ENCODE results near the gene RAB23. TPM values are rescaled to one million over a fixed set of nuclear protein-coding genes. Genes with fewer than 3 reads are reported as not detected.
A peak's percentile ranks its signal among the peaks of the same experiment; 100 is the strongest.

Gene RAB23
- total RNA-seq, 1 donor from 2014 or later = 3.0 TPM

DNA sequence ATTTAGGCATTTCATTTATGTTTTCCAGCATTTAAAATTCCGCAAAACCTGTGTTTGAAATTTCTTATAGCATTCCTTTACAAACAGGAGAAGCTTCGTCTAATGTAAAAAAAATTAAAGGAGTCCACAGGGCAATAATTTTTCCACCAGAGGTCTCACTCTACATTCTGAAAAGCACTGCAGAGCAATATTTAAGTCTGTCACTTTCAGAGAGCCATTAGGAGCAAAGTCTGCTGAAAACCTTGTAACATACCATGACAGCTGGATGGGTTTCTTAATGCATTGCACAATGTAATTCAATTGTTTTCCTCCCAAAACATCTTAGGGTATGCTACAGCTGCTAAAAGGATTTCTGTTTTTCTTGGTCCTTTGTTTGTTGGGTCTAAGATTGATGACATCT lies 32.0 kb downstream of the RAB23 start:
- intact Hi-C loops (cut with micrococcal nuclease) = no loop called here
- Mint-ChIP-seq H3K27ac (no peak overlapping the region), H3K36me3 (ENCODE audit: low read depth) (peaks cover 13% of the 10 kb centered on the region), H3K4me1 (peaks cover 6% of the 10 kb centered on the region), H3K27me3 (no peaks in the 10 kb centered on the region), H3K4me3 (no peak overlapping the region), H3K9me3 (no peaks in the 10 kb centered on the region)
- no peak for DNase-seq

DNA sequence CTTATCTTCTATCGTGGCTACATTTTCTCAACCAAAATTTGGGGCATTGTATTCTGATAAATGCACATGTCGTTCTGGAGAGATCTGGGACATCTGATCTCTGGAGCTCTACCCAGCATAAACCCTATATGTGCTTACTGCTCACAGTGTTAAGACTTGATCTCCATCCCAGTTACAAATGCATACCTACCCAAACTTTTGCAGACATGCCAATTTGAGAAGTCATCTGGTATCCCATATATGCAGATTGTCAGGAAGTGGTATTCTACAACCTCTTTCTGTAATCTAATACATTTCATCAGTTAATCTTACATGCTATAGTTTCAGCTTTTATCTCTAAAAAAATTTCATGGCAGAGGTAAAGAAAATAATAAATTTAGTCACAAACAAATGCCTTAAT lies 38.8 kb downstream of the RAB23 start:
- Mint-ChIP-seq H3K9me3 (no peaks in the 10 kb centered on the region), H3K27ac (no peak overlapping the region), H3K36me3 (ENCODE audit: low read depth) (peaks cover 32% of the 10 kb centered on the region), H3K4me3 (no peak overlapping the region), H3K27me3 (no peaks in the 10 kb centered on the region), H3K4me1 (peaks cover 13% of the 10 kb centered on the region)
- intact Hi-C loops (cut with micrococcal nuclease) = no loop called here
- no peak for DNase-seq

DNA sequence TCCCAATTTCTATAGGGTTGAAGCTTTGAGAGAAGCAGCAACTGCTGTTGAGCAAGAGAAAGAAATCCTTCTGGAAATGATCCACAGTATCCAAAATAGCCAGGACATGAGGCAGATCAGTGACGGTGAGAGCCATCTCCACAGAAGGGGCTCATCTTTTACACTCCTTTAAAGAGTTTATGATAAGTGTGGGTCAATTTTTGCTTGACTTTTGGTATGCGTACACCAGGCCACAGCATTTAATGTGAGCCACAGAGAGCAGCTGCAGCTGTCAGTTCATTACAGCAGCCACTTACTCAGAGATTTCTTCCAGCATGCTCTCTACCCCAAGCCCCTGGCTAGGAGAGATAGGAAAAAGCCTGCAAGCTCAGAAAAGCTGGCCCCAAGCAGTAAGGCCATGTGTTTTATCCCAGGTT lies 40.1 kb downstream of the RAB23 start:
- Mint-ChIP-seq H3K36me3 (ENCODE audit: low read depth) (peaks cover 32% of the 10 kb centered on the region), H3K4me3 (no peak overlapping the region), H3K27ac (no peak overlapping the region), H3K9me3 (no peaks in the 10 kb centered on the region), H3K27me3 (no peaks in the 10 kb centered on the region), H3K4me1 (peaks cover 17% of the 10 kb centered on the region)
- no peak for DNase-seq
- intact Hi-C loops (cut with micrococcal nuclease) = no loop called here

DNA sequence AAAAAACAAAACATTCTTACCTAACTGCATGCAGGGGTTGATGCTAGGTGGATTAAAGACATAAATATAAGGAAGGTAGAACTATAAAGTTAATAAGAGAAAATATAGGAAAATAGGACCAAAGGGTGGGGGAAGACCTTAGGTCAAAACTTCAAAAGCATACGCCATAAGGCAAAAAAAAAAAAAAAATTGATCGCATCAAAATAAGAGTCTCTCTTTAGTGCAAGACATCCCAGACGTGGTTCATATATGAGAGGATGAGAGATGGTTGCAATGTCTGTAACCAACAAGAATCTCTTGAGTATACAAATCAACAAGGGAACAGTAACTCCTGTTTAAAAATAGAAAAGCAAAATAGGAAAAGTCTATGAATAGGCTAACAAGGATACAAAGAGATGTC lies 41.5 kb downstream of the RAB23 start:
- H3K9me3 Mint-ChIP-seq = no peaks in the 10 kb centered on the region
- H3K36me3 Mint-ChIP-seq (ENCODE audit: low read depth) = peaks cover 27% of the 10 kb centered on the region
- H3K27ac Mint-ChIP-seq = no peak overlapping the region
- no peak overlapping the region for H3K4me3 Mint-ChIP-seq
- intact Hi-C loops (cut with micrococcal nuclease) = no loop called here
- DNase-seq = no peak
- H3K27me3 Mint-ChIP-seq = no peaks in the 10 kb centered on the region
- peaks cover 12% of the 10 kb centered on the region for H3K4me1 Mint-ChIP-seq

DNA sequence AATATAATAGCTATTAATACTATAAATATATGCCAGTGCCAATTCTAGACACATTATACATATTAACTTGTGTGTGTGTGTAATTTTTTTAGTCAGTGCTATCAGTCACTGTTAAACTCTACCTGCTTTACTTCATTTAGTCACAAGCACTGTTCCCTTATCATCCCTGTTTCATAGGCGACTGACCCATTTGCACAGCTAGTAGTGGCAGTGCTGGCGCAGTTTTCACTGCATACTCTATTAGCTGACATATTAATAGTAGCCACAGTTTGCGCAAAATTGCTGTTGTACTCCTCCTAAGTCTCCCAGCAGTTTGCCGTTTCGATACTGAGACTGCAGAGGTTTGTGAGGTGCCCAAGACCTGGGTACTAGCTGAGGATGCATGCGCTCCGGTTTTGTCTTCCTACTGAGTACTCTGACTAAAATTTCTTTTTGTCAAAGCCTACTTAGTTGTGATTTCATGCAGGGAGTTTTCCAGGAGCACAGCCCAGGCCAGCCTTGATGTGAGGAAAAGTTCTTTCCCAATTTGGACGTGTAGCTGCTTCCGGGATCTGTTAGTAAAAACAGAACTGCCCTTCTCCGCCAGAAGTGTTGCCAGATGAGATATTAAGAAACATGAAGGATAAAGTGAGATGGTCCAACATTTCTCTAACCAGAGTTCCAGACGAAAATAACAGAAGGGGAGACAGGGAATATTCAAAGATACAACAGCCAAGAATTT lies 44.4 kb downstream of the RAB23 start:
- H3K36me3 Mint-ChIP-seq (ENCODE audit: low read depth) = peaks cover 15% of the 10 kb centered on the region

DNA sequence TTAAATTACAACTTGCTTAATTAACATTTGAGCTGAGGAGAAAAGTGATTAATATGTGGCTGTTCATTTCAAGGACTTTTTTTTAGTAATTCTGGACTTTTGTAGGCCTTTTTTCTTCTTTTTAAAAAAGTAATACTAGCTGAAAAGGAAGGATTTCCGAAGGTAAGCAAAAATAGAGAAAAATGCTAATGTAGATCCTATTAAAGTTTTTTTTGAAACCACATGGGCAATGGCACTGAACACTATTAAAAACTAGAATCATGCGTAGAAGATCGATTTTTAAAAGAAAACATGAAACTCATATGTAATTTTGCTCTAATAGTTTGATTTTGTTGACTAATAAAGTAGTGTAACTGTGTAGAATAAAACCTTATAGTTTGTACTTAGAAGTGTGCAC lies 47.6 kb downstream of the RAB23 start:
- DNase-seq = no peak
- Mint-ChIP-seq H3K27ac (no peak overlapping the region), H3K9me3 (no peaks in the 10 kb centered on the region), H3K36me3 (ENCODE audit: low read depth) (peaks cover 8% of the 10 kb centered on the region), H3K4me1 (peaks cover 28% of the 10 kb centered on the region), H3K4me3 (peak overlapping the region; percentile 89), H3K27me3 (no peaks in the 10 kb centered on the region)
- intact Hi-C loops (cut with micrococcal nuclease) = loop anchor here (5.0 kb wide), 2 partner anchors 33 to 217 kb away; partner anchors contain the start of gene BEND6

More for the DNA sequence above, 44.4 kb downstream of the RAB23 start:
- H3K4me3 Mint-ChIP-seq = no peak overlapping the region
- no peaks in the 10 kb centered on the region for H3K27me3 Mint-ChIP-seq
- H3K4me1 Mint-ChIP-seq = peaks cover 22% of the 10 kb centered on the region
- intact Hi-C loops (cut with micrococcal nuclease) = no loop called here
- no peak overlapping the region for H3K27ac Mint-ChIP-seq
- DNase-seq = no peak
- H3K9me3 Mint-ChIP-seq = no peaks in the 10 kb centered on the region

DNA sequence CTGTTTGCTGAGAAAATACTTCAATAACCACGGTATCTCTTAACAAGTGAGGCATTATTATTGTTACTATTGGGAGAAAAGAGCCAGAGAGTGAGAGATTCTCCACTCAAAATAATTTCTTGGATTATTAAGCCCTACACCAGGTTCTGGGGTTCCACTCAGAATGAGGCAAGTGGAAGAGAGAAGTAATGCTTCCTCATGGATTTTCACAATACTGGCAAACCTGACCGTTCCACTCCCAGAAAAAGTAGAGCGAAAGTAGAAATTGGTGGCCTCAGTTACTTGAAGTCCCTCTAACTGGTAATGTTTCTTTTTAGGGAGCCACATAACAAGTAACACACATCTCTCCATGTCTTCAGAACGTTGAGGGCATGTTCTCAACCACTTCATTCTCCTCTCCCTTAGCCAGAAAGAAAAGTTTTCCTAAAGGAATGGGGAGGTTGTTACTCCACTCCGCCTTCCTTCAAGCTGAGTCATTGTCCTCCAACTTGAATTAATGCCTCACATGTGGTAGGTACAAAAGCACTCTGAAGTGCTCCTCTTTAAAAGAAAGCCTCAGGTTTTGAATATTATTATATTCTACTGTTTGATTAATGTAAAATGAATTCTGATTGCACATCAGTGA lies 48.1 kb downstream of the RAB23 start:
- peak overlapping the region; percentile 93 for H3K27ac Mint-ChIP-seq
- no peaks in the 10 kb centered on the region for H3K9me3 Mint-ChIP-seq
- peaks cover 28% of the 10 kb centered on the region for H3K4me1 Mint-ChIP-seq
- H3K4me3 Mint-ChIP-seq = peak overlapping the region; percentile 89
- intact Hi-C loops (cut with micrococcal nuclease) = loop anchor here (2.0 to 5.0 kb wide), 3 partner anchors 15 to 217 kb away; partner anchors contain the start of gene BEND6
- no peak for DNase-seq
- H3K36me3 Mint-ChIP-seq (ENCODE audit: low read depth) = peaks cover 8% of the 10 kb centered on the region
- H3K27me3 Mint-ChIP-seq = no peaks in the 10 kb centered on the region

DNA sequence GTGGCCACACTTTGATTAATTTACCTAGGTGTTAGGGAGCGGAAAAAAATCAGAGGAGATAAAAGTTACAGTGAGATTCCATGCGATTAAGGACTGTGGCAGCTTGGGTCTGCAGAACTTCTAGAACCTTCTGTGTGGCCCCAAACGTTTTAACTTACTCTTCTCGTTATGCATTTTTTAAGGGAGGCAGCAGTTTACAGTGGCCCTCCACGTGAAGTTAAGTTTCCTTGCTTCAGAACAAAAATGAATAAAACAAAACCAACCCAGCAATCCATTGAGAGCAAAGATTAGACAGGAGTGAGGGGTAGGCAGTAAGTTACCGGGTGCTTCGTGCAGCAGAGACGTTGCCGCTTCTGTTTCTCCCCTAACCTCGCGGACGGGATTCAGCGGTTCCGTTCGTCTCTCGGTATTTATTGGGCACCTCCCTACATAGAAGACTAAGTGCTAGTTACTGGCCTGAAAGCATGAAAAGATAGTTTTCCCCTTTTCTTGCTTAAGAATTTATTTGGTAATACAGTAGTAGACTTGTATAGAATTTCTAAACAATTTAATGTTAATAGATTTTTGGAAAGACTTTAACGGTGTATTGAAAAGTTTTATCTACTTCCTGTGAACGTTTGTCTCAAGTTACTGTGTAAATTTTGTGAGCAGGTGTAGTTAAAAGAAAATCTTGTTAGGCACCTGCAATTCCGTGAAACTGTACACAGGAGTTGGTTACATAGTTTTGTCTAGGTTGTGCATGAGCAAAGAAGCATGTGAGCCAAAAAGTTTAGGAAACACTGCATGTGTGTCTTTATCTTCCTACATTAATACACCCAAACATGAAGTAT lies 48.8 kb downstream of the RAB23 start:
- H3K4me3 Mint-ChIP-seq = peak overlapping the region; percentile 89

DNA sequence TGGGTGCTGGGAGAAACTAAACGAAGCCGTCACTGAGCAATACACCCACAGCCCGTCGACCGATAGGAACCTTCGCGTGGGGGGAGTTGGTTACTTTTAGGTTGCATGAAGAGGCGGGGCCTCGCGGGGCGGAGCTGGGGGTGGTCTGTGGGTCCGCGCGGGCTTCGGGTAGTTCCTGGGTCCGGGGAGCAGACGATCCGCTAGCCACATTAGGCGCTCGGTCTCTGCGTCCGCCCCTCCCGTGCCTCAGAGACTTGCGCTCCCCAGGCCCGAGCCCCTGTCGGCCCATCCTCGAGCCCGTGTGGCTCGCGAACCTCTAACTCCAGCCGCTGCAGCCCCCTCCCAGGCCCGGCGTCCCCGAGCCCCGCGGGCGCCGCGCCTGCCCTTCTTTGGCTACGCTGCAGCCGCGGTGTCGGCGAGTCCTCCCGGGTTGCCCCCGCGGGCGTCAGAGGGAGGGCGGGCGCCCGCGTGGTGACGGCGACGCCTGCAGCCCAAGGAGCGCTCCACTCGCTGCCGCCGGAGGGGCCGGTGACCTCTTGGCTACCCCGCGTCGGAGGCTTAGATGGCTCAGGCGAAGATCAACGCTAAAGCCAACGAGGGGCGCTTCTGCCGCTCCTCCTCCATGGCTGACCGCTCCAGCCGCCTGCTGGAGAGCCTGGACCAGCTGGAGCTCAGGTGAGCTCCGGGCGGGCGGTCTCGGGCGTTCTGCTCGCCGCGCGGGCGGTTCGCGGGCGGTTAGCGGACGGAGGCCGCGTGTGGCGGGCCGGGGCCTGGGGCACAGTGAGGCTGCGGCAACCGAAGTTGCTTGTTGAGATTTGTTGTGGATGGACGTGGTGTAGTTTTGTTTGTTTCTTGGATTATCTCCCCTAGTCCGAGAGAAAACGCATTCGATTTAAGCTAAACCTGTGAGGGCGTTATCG lies 49.7 kb downstream of the RAB23 start, which contains the start of gene BAG2:
Gene BAG2, plus strand, starts transcription at position 191 of the 920 bp plus-strand sequence. Its CDS starts 372 bp downstream, at position 563.
- H3K27ac Mint-ChIP-seq = peak within 1 kb of the TSS; percentile 93
- DNase-seq = peak; percentile 97
- no peaks in the 10 kb centered on the region for H3K27me3 Mint-ChIP-seq
- no peaks in the 10 kb centered on the region for H3K9me3 Mint-ChIP-seq
- peaks cover 7% of the 10 kb centered on the region for H3K36me3 Mint-ChIP-seq (ENCODE audit: low read depth)
- peak within 1 kb of the TSS; percentile 89 for H3K4me3 Mint-ChIP-seq
- intact Hi-C loops (cut with micrococcal nuclease) = loop anchor here (1.0 to 5.0 kb wide), 8 partner anchors 14 to 215 kb away; partner anchors contain the start of genes BEND6, KIAA1586, PRIM2 and RAB23
- peaks cover 24% of the 10 kb centered on the region for H3K4me1 Mint-ChIP-seq

More for the DNA sequence above, 48.8 kb downstream of the RAB23 start:
- intact Hi-C loops (cut with micrococcal nuclease) = loop anchor here (2.0 to 5.0 kb wide), 3 partner anchors 14 to 216 kb away; partner anchors contain the start of gene BEND6
- Mint-ChIP-seq H3K27ac (peak overlapping the region; percentile 93), H3K36me3 (ENCODE audit: low read depth) (peaks cover 9% of the 10 kb centered on the region), H3K9me3 (no peaks in the 10 kb centered on the region), H3K4me1 (peaks cover 27% of the 10 kb centered on the region), H3K27me3 (no peaks in the 10 kb centered on the region)
- DNase-seq = peak; percentile 79

DNA sequence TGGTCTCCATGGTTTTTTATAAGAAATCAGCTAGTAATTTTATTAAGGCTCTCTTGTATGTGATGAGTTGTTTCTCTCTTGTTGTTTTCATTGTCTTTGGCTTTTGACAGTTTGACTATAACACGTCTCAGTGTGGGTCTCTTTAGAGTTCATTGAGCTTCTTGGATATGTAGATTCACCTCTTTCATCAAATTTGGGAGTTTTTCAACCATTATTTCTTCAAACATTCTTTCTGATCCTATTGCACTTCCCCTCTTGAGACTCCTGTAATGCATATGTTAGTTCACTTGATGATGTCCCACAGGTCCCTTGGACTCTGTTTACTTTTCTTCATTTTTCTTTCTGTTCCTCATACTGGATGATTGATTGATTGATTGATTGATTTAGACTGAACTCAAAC lies 57.0 kb downstream of the RAB23 start:
- peaks cover 4% of the 10 kb centered on the region for H3K9me3 Mint-ChIP-seq
- H3K4me1 Mint-ChIP-seq = no peaks in the 10 kb centered on the region
- H3K36me3 Mint-ChIP-seq (ENCODE audit: low read depth) = peaks cover 40% of the 10 kb centered on the region
- H3K27me3 Mint-ChIP-seq = no peaks in the 10 kb centered on the region
- no peak overlapping the region for H3K4me3 Mint-ChIP-seq
- intact Hi-C loops (cut with micrococcal nuclease) = no loop called here
- no peak for DNase-seq
- H3K27ac Mint-ChIP-seq = no peak overlapping the region

DNA sequence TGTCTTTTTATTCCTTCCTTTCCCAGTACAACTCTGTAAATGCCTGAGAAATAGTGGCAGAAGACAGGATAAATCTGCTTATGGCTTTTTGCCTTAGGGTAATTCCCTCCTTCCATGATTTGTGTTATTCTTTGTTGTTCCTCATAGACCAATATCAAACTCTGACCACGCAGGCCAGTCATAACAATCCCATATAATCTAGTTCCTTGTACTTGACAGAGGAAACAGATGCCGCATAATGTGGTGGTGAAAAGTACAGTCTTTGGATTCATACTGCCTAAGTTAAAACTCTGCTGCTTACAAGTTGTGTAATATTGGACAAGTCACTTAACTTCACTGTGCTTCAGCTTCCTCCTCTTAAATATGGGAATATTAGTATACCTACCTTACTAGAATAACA lies 58.2 kb downstream of the RAB23 start:
- Mint-ChIP-seq H3K9me3 (peaks cover 4% of the 10 kb centered on the region), H3K36me3 (ENCODE audit: low read depth) (peaks cover 40% of the 10 kb centered on the region), H3K27ac (no peak overlapping the region), H3K4me3 (no peak overlapping the region), H3K4me1 (no peaks in the 10 kb centered on the region), H3K27me3 (no peaks in the 10 kb centered on the region)
- intact Hi-C loops (cut with micrococcal nuclease) = no loop called here
- DNase-seq = no peak

DNA sequence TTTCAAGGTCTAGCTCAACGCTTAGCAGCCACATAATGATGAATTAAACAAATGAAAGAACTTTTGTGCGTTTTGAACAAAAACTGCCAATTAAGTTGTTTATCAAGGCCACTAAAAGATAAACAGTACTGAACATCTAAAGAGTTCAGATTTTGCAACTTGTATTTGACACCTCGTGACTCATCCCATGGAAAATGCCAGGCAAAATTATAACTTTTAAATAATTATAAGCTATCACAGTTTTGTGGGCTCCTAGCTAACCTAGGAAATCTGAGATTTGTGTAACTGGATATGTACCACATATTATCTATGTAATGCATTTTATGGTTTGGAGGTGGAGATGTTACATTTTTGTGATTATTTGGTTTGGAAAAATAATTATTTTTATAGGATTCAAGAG lies 59.6 kb downstream of the RAB23 start:
- Mint-ChIP-seq H3K27me3 (no peaks in the 10 kb centered on the region), H3K4me1 (peaks cover 3% of the 10 kb centered on the region), H3K9me3 (peaks cover 4% of the 10 kb centered on the region), H3K4me3 (no peak overlapping the region), H3K36me3 (ENCODE audit: low read depth) (peaks cover 42% of the 10 kb centered on the region), H3K27ac (no peak overlapping the region)
- intact Hi-C loops (cut with micrococcal nuclease) = no loop called here
- DNase-seq = no peak

DNA sequence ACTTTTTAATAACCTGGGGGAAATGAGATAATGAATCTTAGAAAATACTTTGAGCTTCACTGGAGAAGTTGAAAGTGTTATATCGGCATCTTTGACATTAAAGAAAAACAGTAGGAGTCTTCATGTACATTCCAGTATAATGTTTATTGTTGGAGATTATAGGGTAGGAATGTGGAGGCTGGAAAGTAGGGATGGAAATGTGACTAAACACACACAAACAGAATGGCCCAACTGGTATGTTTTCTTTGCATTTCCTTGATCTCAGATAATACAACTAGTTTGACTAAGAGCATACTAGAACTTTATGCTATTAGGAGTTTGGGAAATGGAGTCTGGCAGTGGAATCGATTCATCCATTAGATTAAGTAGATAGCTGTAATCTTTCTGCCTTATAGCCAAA lies 60.1 kb downstream of the RAB23 start:
- no peak for DNase-seq
- H3K27me3 Mint-ChIP-seq = no peaks in the 10 kb centered on the region
- H3K36me3 Mint-ChIP-seq (ENCODE audit: low read depth) = peaks cover 44% of the 10 kb centered on the region
- peaks cover 3% of the 10 kb centered on the region for H3K4me1 Mint-ChIP-seq
- H3K4me3 Mint-ChIP-seq = no peak overlapping the region
- H3K27ac Mint-ChIP-seq = no peak overlapping the region
- intact Hi-C loops (cut with micrococcal nuclease) = no loop called here
- H3K9me3 Mint-ChIP-seq = peaks cover 4% of the 10 kb centered on the region
